ENCODE results near the gene PRDX2. TPM values are rescaled to one million over a fixed set of nuclear protein-coding genes. Genes with fewer than 3 reads are reported as not detected.

Gene PRDX2
- total RNA-seq (2022; extraction: Qiagen RNA extraction; ENCODE audit: low read depth), result 0.40 to 1.1 TPM (median 0.49 TPM) in 5 replicates

DNA sequence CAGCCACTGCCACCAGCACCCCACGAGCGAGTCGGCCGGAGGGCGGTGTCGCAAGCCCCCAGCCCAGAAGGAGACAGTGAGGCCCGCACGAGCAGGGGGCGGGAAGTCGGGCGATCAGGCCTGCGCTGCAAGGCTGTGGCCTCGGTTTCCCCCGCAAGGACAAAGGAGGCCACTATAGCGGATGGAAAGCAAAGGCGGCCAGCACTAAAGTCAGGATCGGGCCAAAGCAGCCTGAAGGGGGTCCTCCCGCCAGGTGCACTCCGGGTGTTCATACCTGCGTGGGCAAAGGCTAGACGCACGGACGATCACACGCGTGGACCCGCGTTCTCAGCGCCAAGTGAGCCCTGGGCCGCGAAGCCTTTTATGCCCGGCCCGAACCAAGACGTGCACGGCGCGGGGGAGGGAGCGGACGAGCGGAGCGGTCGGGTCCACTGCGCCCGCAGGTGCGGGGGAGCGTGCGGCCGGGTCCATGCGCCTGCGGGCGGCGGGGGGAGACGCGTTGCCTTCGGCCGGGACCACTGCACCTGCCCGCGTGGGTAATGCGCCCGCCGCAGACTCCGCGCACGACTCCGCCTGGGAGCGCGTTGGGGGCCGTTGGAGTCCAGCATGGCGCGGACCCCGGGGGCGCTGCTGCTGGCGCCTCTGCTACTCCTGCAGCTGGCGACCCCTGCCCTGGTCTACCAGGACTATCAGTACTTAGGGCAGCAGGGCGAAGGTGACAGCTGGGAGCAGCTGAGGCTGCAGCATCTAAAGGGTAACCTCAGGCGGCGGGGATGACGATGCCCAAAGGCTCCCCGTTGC, at the start of gene PRDX2, which contains the start of gene THSD8:
Gene PRDX2, minus strand, starts transcription at position 335 of the 801 bp plus-strand sequence. CDS start 539 bp downstream, outside the sequence.
Gene THSD8, plus strand, starts transcription at position 604 of the 801 bp plus-strand sequence. Its CDS starts 3 bp downstream, at position 607.

DNA sequence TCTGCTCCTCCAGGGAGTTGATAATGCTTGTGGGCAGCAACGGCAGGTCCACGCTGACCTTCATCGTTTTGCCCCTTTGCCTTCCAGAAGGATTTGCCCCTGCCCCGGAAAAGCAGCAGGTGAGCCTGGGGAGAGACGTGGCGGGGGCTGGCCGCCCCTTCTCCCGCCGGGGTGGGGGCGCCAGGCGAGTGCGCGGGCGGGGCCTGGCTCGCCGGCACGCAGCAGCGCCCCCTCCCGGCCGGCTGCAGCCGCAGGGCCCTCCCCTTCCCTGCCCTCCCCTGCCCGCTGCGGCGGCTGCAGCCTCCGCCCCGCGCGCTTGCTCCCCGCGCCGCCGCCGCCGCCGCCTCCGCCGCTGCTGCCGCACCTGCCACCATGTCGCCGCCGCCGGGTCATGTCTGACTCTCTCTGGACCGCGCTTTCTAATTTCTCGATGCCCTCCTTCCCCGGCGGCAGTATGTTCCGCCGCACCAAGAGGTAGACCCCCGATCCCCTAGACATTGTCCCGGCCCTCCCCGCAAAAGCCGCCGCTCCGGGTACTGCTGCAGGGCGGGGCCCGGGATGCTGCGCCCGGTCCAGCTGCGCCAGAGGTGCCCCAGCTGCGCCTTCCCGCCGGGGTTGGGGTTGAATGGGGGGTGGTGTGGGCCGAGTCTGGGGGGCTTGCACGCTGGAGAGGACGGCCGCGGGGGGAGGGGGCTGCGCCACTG, 36.7 kb upstream of the PRDX2 start, which contains the start of gene MAST1:
Gene MAST1, plus strand, starts transcription at position 334 of the 704 bp plus-strand sequence. Its CDS starts 58 bp downstream, at position 392.

DNA sequence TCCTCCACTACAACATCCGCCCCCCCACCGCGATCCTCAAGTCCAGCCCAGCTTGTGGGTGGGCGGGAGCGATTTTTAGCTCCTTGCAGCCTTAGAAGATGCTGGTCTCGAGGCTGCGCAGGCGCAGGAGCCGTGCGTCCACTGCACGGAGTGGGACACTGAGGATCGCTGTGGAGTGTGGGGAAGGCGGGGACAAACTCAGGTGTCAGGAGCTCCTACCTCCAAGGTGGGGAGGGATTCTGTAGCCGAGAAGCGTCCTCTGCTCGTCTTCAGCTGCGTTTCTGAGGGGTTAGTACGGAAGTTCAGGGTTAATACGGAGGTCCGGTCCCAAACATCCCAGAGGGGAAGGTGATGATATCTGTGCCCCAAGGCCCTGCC, 33.0 kb upstream of the PRDX2 start, which contains the start of gene RTBDN:
Gene RTBDN, minus strand, starts transcription at position 14 of the 378 bp plus-strand sequence. CDS start 4,600 bp downstream, outside the sequence.

DNA sequence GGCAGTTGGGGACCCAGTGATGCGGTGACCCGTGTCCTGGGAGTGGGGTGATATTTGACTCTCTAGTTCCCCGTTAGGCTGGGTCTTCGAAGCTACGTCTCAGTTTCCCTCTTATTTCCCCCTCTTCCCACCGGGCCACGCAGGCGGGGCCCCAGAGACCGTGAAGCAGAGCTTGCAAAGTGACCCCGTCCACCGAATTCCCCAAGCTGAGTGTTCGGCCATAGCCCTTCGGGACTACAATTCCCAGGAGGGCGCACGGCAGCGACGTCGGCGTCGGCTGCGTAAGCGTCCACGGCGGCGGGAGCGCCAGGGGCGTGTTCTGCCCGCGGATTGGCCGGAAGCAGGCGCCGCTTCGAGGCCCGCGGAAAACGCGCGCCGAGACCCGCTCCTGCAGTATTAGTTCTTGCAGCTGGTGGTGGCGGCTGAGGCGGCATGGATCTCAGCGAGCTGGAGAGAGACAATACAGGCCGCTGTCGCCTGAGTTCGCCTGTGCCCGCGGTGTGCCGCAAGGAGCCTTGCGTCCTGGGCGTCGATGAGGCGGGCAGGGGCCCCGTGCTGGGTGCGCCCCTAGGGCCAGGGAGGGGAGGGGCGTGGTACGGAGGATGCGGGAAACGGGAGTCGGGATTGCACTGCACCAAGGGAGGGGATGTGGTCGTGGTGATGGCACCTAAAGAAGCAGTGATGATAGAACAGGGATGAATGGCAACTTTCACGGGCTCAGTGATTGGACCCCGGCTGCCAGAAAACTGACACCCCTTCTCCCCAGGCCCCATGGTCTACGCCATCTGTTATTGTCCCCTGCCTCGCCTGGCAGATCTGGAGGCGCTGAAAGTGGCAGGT, 4.9 kb upstream of the PRDX2 start, which contains the start of gene RNASEH2A:
Gene RNASEH2A, plus strand, starts transcription at position 343 of the 840 bp plus-strand sequence. Its CDS starts 90 bp downstream, at position 433.

DNA sequence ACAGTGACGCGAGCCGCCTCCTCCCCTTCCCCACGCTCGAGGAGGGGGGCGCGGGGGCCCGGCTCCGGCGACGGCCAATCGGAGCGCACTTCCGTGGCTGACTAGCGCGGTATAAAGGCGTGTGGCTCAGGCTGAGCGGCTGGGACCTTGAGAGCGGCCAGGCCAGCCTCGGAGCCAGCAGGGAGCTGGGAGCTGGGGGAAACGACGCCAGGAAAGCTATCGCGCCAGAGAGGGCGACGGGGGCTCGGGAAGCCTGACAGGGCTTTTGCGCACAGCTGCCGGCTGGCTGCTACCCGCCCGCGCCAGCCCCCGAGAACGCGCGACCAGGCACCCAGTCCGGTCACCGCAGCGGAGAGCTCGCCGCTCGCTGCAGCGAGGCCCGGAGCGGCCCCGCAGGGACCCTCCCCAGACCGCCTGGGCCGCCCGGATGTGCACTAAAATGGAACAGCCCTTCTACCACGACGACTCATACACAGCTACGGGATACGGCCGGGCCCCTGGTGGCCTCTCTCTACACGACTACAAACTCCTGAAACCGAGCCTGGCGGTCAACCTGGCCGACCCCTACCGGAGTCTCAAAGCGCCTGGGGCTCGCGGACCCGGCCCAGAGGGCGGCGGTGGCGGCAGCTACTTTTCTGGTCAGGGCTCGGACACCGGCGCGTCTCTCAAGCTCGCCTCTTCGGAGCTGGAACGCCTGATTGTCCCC, 10.1 kb downstream of the PRDX2 start, which contains the start of gene JUNB:
Gene JUNB, plus strand, starts transcription at position 142 of the 706 bp plus-strand sequence. Its CDS starts 286 bp downstream, at position 428.

DNA sequence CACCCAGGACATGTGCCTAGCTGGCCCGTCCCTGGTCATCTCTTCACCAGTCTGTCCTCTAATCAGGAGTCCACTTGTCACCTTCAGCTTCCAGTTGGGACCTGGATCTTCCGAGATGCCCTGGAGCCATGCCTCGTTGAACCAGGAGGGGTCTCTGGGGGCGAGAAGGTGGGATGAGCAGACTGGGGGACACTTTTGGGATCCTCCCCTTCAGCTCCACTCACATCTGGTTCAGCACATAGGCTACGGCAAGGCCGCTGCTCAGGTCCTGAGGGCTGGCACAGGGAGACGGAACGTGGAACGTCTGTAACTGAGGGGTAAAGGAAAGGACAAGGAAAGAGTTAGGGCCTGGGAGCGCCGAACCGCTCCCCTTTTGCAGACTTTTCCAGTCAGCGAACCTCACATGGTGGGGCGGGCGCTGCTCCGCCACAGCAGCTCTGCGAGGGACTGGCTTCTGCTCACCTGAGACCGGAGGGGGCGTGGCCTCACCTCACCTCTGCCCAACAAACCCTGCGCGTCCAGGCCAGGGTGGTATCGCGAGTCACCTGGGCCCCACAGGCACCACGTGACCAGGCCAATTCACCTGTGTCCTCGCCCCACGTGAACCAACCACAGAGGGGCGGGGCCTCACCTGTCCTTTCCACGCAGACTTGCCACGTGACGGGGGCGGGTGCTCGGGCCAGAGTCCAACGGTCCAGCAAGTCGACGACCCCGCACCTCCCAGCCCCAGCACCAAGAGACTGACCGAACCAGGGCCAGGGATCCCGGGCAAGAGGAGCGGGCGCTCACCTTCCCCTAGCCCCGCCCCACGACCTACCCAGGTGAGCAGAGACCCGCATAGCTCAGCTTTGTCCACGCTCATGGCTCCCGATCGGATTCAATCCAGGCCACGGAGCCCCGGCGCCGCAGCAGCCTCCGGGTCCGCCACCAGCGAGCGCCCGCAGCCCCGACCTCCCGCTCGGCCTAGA, 26.7 kb downstream of the PRDX2 start, which contains the start of gene HOOK2:
Gene HOOK2, minus strand, starts transcription at position 965 of the 968 bp plus-strand sequence. Its CDS starts 103 bp downstream, at position 862.

DNA sequence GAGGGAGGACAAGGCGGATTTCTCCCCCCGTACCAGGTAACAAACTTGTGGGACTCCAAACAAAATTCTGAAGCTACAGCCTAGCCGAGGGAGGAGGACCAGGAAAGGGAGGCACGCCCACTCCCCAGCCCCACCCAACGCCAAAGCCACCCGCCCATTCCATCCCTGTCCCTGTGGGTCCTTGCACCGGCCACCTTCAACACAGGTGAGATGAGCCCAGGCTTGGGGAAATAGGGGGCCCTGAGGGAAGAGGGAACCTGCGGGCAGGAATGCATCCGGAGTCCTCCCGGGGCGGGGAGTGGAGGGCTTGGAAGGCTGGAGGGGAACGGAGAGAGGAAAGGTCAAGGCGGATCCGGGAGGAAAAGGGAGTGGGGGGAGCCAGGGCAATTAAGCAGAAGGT, 50.0 kb downstream of the PRDX2 start, which contains the start of gene BEST2:
Gene BEST2, plus strand, starts transcription at position 157 of the 400 bp plus-strand sequence. CDS start 802 bp downstream, outside the sequence.

Other genes with a start within 250 kb of the PRDX2 start
- gene ZNF490, start 191.0 kb downstream of the PRDX2 start, total RNA-seq (2022; extraction: Qiagen RNA extraction; ENCODE audit: low read depth), result 0.62 to 1.3 TPM (median 0.79 TPM) in 4 of 5 replicates, not detected in the other
- 3.3 to 6.1 TPM (median 5.5 TPM) in 5 replicates for gene ZNF791, start 190.9 kb downstream of the PRDX2 start, total RNA-seq (2022; extraction: Qiagen RNA extraction; ENCODE audit: low read depth)
- 16.3 to 23.1 TPM (median 20.7 TPM) in 5 replicates for gene MAN2B1, start 135.1 kb downstream of the PRDX2 start, total RNA-seq (2022; extraction: Qiagen RNA extraction; ENCODE audit: low read depth)
- 8.1 to 11.1 TPM (median 10.0 TPM) in 5 replicates for gene WDR83, start 135.0 kb downstream of the PRDX2 start, total RNA-seq (2022; extraction: Qiagen RNA extraction; ENCODE audit: low read depth)
- gene DHPS, start 119.9 kb downstream of the PRDX2 start, total RNA-seq (2022; extraction: Qiagen RNA extraction; ENCODE audit: low read depth), result 41.0 to 49.8 TPM (median 46.5 TPM) in 5 replicates
- gene GNG14, start 113.8 kb downstream of the PRDX2 start, total RNA-seq (2022; extraction: Qiagen RNA extraction; ENCODE audit: low read depth), result not detected in 5 replicates
- 9.5 to 13.2 TPM (median 12.2 TPM) in 5 replicates for gene FBXW9, start 105.2 kb downstream of the PRDX2 start, total RNA-seq (2022; extraction: Qiagen RNA extraction; ENCODE audit: low read depth)
- gene TNPO2, start 77.9 kb downstream of the PRDX2 start, total RNA-seq (2022; extraction: Qiagen RNA extraction; ENCODE audit: low read depth), result 25.3 to 34.1 TPM (median 31.2 TPM) in 5 replicates
- 169 to 203 TPM (median 185 TPM) in 5 replicates for gene TRIR, start 67.1 kb downstream of the PRDX2 start, total RNA-seq (2022; extraction: Qiagen RNA extraction; ENCODE audit: low read depth)
- gene GET3, start 64.3 kb downstream of the PRDX2 start, total RNA-seq (2022; extraction: Qiagen RNA extraction; ENCODE audit: low read depth), result 69.5 to 100 TPM (median 92.3 TPM) in 5 replicates
- 0.10 to 0.26 TPM (median 0.22 TPM) in 5 replicates for gene BEST2, start 50.0 kb downstream of the PRDX2 start, total RNA-seq (2022; extraction: Qiagen RNA extraction; ENCODE audit: low read depth)
- 9.9 to 11.6 TPM (median 10.9 TPM) in 5 replicates for gene HOOK2, start 26.2 kb downstream of the PRDX2 start, total RNA-seq (2022; extraction: Qiagen RNA extraction; ENCODE audit: low read depth)
- 121 to 193 TPM (median 166 TPM) in 5 replicates for gene JUNB, start 10.3 kb downstream of the PRDX2 start, total RNA-seq (2022; extraction: Qiagen RNA extraction; ENCODE audit: low read depth)
- gene THSD8, start 269 bp upstream of the PRDX2 start, total RNA-seq (2022; extraction: Qiagen RNA extraction; ENCODE audit: low read depth), result 7.3 to 16.4 TPM (median 14.3 TPM) in 4 of 5 replicates, not detected in the other
- 34.0 to 49.5 TPM (median 45.5 TPM) in 5 replicates for gene RNASEH2A, start 4.8 kb upstream of the PRDX2 start, total RNA-seq (2022; extraction: Qiagen RNA extraction; ENCODE audit: low read depth)
- gene RTBDN, start 32.8 kb upstream of the PRDX2 start, total RNA-seq (2022; extraction: Qiagen RNA extraction; ENCODE audit: low read depth), result 0.15 to 0.56 TPM (median 0.38 TPM) in 4 of 5 replicates, not detected in the other
- gene MAST1, start 36.7 kb upstream of the PRDX2 start, total RNA-seq (2022; extraction: Qiagen RNA extraction; ENCODE audit: low read depth), result 0.89 to 3.0 TPM (median 2.4 TPM) in 5 replicates
- gene DNASE2, start 79.6 kb upstream of the PRDX2 start, total RNA-seq (2022; extraction: Qiagen RNA extraction; ENCODE audit: low read depth), result 24.2 to 32.6 TPM (median 30.6 TPM) in 5 replicates
- gene KLF1, start 85.4 kb upstream of the PRDX2 start, total RNA-seq (2022; extraction: Qiagen RNA extraction; ENCODE audit: low read depth), result not detected in 5 replicates
- gene GCDH, start 89.4 kb upstream of the PRDX2 start, total RNA-seq (2022; extraction: Qiagen RNA extraction; ENCODE audit: low read depth), result 8.2 to 10.8 TPM (median 8.9 TPM) in 5 replicates
- gene SYCE2, start 117.5 kb upstream of the PRDX2 start, total RNA-seq (2022; extraction: Qiagen RNA extraction; ENCODE audit: low read depth), result 0.31 to 0.72 TPM (median 0.46 TPM) in 5 replicates
- gene FARSA, start 131.9 kb upstream of the PRDX2 start, total RNA-seq (2022; extraction: Qiagen RNA extraction; ENCODE audit: low read depth), result 66.1 to 75.6 TPM (median 72.9 TPM) in 5 replicates
- gene CALR, start 136.8 kb upstream of the PRDX2 start, total RNA-seq (2022; extraction: Qiagen RNA extraction; ENCODE audit: low read depth), result 499 to 569 TPM (median 524 TPM) in 5 replicates
- 67.4 to 79.0 TPM (median 77.0 TPM) in 5 replicates for gene RAD23A, start 144.1 kb upstream of the PRDX2 start, total RNA-seq (2022; extraction: Qiagen RNA extraction; ENCODE audit: low read depth)
- 37.2 to 58.7 TPM (median 53.1 TPM) in 5 replicates for gene GADD45GIP1, start 155.4 kb upstream of the PRDX2 start, total RNA-seq (2022; extraction: Qiagen RNA extraction; ENCODE audit: low read depth)
- 0.07 to 0.32 TPM (median 0.10 TPM) in 4 of 5 replicates, not detected in the other for gene DAND5, start 167.8 kb upstream of the PRDX2 start, total RNA-seq (2022; extraction: Qiagen RNA extraction; ENCODE audit: low read depth)
- gene NFIX, start 193.7 kb upstream of the PRDX2 start, total RNA-seq (2022; extraction: Qiagen RNA extraction; ENCODE audit: low read depth), result 2.9 to 4.4 TPM (median 3.8 TPM) in 5 replicates

Measured in A549 treated with GW870086 at 1 μM for 4 hours (cell line).